BLaER1 treated with 17β-estradiol and CSF1 and Interleukin-3, amounts not matched to agents 10 nM and 100 nM (cell line): Measurements from ENCODE around the gene WDR18.

Source experiments
- H3K27ac ChIP-seq, 11 experiments: shearing (Covaris generic); formaldehyde crosslinking; 2 replicates each; pipeline ENCODE4 v1.8.1; 2022
- H3K27me3 ChIP-seq, 11 experiments: shearing (Covaris generic); formaldehyde crosslinking; 2 replicates each; pipeline ENCODE4 v1.8.1; 2022
- H3K36me3 ChIP-seq, 11 experiments: shearing (Covaris generic); formaldehyde crosslinking; 2 replicates each; pipeline ENCODE4 v1.8.1; 2022
- H3K4me1 ChIP-seq, 10 experiments: shearing (Covaris generic); formaldehyde crosslinking; 2 replicates each; pipeline ENCODE4 v1.8.1; 2022
- H3K4me2 ChIP-seq, 11 experiments: shearing (Covaris generic); formaldehyde crosslinking; 2 replicates each; pipeline ENCODE4 v1.8.1; 2022
- H3K4me3 ChIP-seq, 10 experiments: shearing (Covaris generic); formaldehyde crosslinking; 2 replicates each; pipeline ENCODE4 v1.8.1; 2022
- H3K9ac ChIP-seq, 11 experiments: shearing (Covaris generic); formaldehyde crosslinking; 2 replicates each; pipeline ENCODE4 v1.8.1; 2022
- H3K9me3 ChIP-seq, 11 experiments: shearing (Covaris generic); formaldehyde crosslinking; replicated peaks in 1 of 11; 2 replicates each; pipeline ENCODE4 v1.8.1; 2022
- H4K20me1 ChIP-seq, 11 experiments: shearing (Covaris generic); formaldehyde crosslinking; 2 replicates each; pipeline ENCODE4 v1.8.1; 2022
- Cebpa-rat ChIP-seq, 11 experiments: shearing (Covaris generic); IDR thresholded peaks; 2 replicates each; pipeline ENCODE4 v1.8.1; 2022

WDR18 gene

DNA sequence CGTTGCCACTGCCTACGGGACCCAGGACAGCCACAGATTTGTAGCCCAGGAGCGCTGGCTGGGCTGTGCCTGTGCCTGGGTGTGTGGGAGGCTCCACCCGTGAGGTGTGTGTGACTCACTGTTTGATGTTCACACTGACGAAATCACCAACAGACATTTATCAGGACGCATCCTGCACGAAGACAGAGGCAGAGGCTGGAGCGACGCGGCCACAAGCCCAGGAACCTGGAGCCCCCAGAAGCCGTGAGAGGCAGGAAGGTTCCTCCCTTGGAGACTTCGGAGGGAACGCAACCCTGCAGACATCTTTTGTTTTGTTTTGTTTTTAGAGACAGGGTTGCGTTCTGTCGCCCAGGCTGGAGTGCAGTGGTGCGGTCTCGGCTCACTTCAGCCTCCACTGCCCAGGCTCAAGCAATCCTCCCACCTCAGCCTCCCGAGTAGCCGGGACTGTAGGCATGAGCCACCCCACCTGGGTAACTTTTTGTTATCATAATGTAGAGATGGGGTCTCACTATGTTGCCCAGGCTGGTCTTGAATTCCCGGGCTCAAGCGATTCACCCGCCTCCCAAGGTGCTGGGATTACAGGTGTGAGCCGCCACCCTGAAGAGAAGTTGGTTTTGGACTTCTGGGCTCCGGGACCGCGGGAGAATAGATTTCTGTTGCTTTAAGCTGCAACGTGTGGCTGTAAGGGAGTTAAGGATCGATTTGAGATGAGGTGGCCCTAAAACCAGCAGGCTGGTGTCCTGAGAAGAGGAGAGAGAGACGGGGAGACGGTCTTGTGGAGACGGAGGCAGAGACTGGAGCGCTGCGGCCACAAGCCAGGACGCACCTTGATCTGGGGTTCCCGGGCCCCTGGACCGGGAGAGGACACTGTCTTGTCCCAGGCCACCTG is 24.9 kb upstream of the WDR18 start:
- no peak overlapping the region for H3K4me3 ChIP-seq
- peaks cover 6 to 84% (median 39%) of the 10 kb centered on the region in 11 experiments; a peak in 15 of 22 replicates for H4K20me1 ChIP-seq
- no peak overlapping the region for H3K9ac ChIP-seq
- H3K4me1 ChIP-seq: peaks cover 31 to 77% (median 55%) of the 10 kb centered on the region in 10 experiments
- H3K4me2 ChIP-seq: peak overlapping the region in 3 of 11 experiments; percentile 9 to 40 (median 18); a peak in 3 of 22 replicates
- no peak for TF ChIP-seq Cebpa-rat (IDR thresholded peaks at IDR 0.05)
- no peaks in the 10 kb centered on the region for H3K27me3 ChIP-seq
- H3K9me3 ChIP-seq: no peaks in the 10 kb centered on the region
- H3K27ac ChIP-seq: 0 out of 22 replicates have a peak overlapping the region, but pooled peaks of 1 of the 11 experiments have one; percentile 8
- H3K36me3 ChIP-seq: peaks cover 33 to 78% (median 51%) of the 10 kb centered on the region in 11 experiments

DNA sequence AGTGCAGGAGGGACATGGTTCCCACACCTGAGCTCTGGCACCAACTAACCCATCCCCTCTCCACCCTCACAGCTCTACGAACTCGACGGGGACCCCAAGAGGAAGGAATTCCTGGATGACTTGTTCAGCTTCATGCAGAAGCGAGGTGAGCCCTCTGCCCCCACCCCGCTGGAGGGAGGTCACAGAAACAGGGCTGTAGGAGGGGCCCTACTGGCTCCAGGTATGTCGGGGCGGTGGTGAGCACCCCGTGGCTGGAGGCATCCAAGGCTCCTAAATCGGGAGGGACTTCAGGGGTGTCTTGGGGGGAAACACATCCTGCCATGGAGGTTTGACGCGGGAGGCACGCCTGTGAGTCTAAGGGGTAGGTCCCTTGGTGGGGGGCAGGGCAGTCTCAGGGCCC is 24.1 kb upstream of the WDR18 start:
- Histone ChIP-seq H3K9ac (no peak overlapping the region), H3K9me3 (peaks cover 0 to 4% (median 0%) of the 10 kb centered on the region in 11 experiments; a peak in 1 of 22 replicates), H3K27me3 (no peaks in the 10 kb centered on the region), H3K4me1 (peaks cover 23 to 69% (median 47%) of the 10 kb centered on the region in 10 experiments), H3K27ac (no peak overlapping the region), H3K36me3 (peaks cover 41 to 86% (median 59%) of the 10 kb centered on the region in 11 experiments), H3K4me3 (no peak overlapping the region), H4K20me1 (peaks cover 6 to 86% (median 39%) of the 10 kb centered on the region in 11 experiments; a peak in 15 of 22 replicates), H3K4me2 (peak overlapping the region in 1 of 11 experiments; percentile 18; a peak in 1 of 22 replicates)
- no peak for TF ChIP-seq Cebpa-rat (IDR thresholded peaks at IDR 0.05)

DNA sequence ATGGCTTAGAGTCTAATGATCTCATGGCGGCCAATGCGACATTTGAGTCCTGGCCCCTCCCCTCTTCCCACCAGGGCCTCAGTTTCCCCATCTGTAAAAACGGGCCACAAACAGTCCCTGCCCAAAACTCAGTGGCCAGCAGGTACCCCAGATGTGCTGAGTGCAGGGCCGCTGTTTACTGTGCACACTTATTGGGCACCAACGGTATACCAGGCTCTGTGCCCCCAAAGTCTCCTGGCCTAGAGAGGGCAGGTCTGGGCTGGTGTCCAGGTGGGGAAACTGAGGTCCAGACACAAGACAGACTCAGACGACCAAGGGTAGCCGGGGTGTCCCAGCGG is 23.6 kb upstream of the WDR18 start:
- Histone ChIP-seq H3K4me2 (peak overlapping the region in 2 of 11 experiments; percentile 18 to 65; a peak in 2 of 22 replicates), H3K36me3 (peaks cover 47 to 87% (median 64%) of the 10 kb centered on the region in 11 experiments), H3K9me3 (peaks cover 0 to 4% (median 0%) of the 10 kb centered on the region in 11 experiments; a peak in 1 of 22 replicates), H3K4me3 (no peak overlapping the region), H3K27me3 (no peaks in the 10 kb centered on the region), H3K4me1 (peaks cover 17 to 64% (median 42%) of the 10 kb centered on the region in 10 experiments), H3K9ac (peak overlapping the region in 1 of 11 experiments; percentile 45; a peak in 1 of 22 replicates), H3K27ac (no peak overlapping the region), H4K20me1 (peaks cover 6 to 80% (median 33%) of the 10 kb centered on the region in 11 experiments; a peak in 14 of 22 replicates)
- no peak for TF ChIP-seq Cebpa-rat (IDR thresholded peaks at IDR 0.05)

DNA sequence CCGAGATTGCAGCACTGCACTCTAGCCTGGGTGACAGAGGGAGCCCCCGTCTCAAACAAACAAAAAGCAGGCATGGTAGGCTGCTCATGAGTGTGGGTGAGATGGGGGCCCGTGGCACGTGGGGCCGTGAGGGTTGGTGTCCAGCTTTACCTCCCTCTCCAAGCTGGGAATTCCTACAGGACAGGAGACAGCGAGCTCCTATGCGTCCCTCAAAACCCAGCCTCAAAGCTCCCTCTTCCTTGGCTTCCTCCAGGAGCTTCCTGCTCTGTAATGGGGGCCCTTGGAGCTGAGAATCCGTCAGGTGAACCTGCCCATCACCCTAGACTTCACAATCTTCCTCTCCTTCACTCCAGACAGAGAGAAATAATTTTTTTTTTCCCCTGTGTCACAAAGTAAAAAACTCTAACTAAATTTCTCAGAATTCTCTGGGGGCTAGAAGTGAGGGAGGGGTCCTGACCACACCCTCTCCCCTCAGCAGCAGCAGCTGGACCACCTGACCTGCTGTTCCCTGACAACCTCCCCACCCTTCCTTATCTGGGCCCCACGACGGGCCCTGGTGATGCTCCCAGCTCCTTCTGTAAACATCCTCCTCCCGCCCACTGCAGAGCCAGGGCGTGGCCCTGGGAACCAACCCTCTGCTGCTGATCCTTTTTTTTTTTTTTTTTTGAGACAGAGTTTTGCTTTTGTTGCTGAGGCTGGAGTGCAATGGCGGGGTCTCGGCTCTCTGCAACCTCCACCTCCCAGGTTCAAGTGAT is 22.1 kb upstream of the WDR18 start:
- H3K36me3 ChIP-seq: peaks cover 57 to 90% (median 74%) of the 10 kb centered on the region in 11 experiments
- peak overlapping the region in 4 of 11 experiments; percentile 3 to 32 (median 8); a peak in 4 of 22 replicates for H3K9ac ChIP-seq
- H3K27me3 ChIP-seq: no peaks in the 10 kb centered on the region
- H3K4me3 ChIP-seq: no peak overlapping the region
- TF ChIP-seq Cebpa-rat (IDR thresholded peaks at IDR 0.05): no peak
- peak overlapping the region in 3 of 11 experiments; percentile 2 to 48 (median 46); a peak in 4 of 22 replicates for H3K27ac ChIP-seq
- peaks cover 0 to 4% (median 0%) of the 10 kb centered on the region in 11 experiments; a peak in 1 of 22 replicates for H3K9me3 ChIP-seq
- H3K4me1 ChIP-seq: peaks cover 7 to 51% (median 30%) of the 10 kb centered on the region in 10 experiments; a peak in 19 of 20 replicates
- peak overlapping the region in 4 of 11 experiments; percentile 28 to 65 (median 41); a peak in 7 of 22 replicates for H3K4me2 ChIP-seq
- peaks cover 3 to 66% (median 25%) of the 10 kb centered on the region in 11 experiments; a peak in 13 of 22 replicates for H4K20me1 ChIP-seq

DNA sequence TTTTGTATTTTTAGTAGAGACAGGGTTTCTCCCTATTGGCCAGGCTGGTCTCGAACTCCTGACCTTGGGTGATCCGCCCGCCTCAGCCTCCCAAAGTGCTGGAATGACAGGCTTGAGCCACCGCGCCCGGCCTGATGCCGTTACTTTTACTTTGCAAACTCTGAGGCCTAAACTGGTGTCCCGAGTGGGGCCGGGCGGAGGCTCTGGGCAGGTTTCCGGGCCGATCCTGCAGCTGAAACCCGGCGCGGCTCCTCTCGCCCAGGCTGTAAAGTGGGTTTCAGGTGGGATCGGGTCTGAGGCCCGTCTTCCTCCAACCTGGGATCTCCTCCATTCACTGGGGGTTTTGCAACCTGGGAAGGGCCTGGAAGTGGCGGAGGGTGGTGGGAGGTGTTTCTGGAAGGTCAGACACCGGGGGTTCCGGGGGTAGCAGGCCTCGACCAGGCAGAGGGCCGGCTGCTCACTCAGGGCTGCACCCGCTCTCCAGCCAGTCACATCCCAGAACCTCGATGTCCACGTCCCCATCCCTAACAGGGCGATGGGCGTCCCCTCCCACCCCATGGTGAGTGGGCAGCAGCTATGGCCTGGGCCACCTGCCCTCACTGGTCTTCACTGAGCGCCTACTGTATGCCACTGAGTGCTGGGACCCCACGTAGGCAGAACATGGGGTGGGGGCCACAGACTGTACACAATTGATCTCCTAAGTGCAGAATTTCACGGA is 21.3 kb upstream of the WDR18 start:
- H3K4me1 ChIP-seq: peaks cover 0 to 43% (median 23%) of the 10 kb centered on the region in 10 experiments; a peak in 17 of 20 replicates
- no peak for TF ChIP-seq Cebpa-rat (IDR thresholded peaks at IDR 0.05)
- peaks cover 0 to 4% (median 0%) of the 10 kb centered on the region in 11 experiments; a peak in 1 of 22 replicates for H3K9me3 ChIP-seq
- H3K4me3 ChIP-seq: no peak overlapping the region
- peaks cover 63 to 97% (median 81%) of the 10 kb centered on the region in 11 experiments for H3K36me3 ChIP-seq
- peak overlapping the region in 1 of 11 experiments; percentile 48; a peak in 2 of 22 replicates for H3K27ac ChIP-seq
- peak overlapping the region in 3 of 11 experiments; percentile 31 to 65 (median 51); a peak in 5 of 22 replicates for H3K4me2 ChIP-seq
- H3K27me3 ChIP-seq: no peaks in the 10 kb centered on the region
- H4K20me1 ChIP-seq: peaks cover 0 to 59% (median 19%) of the 10 kb centered on the region in 11 experiments; a peak in 13 of 22 replicates
- 0 out of 22 replicates have a peak overlapping the region, but pooled peaks of 1 of the 11 experiments have one; percentile 11 for H3K9ac ChIP-seq

- Histone ChIP-seq H3K27ac (no peak overlapping the region; a peak in 1 of 22 replicates), H3K27me3 (no peaks in the 10 kb centered on the region), H3K36me3 (peaks cover 67 to 97% (median 85%) of the 10 kb centered on the region in 11 experiments), H3K4me2 (peak overlapping the region in 1 of 11 experiments; percentile 51; a peak in 1 of 22 replicates), H3K9me3 (peaks cover 0 to 4% (median 0%) of the 10 kb centered on the region in 11 experiments; a peak in 6 of 22 replicates), H3K4me3 (no peak overlapping the region), H3K4me1 (peaks cover 0 to 39% (median 18%) of the 10 kb centered on the region in 10 experiments; a peak in 15 of 20 replicates), H3K9ac (0 out of 22 replicates have a peak overlapping the region, but pooled peaks of 1 of the 11 experiments have one; percentile 11), H4K20me1 (peaks cover 0 to 59% (median 19%) of the 10 kb centered on the region in 11 experiments; a peak in 13 of 22 replicates)
- TF ChIP-seq Cebpa-rat (IDR thresholded peaks at IDR 0.05): no peak
These were observed 20.6 kb upstream of the WDR18 start for GRCh38 chr19:963486-963951.

DNA sequence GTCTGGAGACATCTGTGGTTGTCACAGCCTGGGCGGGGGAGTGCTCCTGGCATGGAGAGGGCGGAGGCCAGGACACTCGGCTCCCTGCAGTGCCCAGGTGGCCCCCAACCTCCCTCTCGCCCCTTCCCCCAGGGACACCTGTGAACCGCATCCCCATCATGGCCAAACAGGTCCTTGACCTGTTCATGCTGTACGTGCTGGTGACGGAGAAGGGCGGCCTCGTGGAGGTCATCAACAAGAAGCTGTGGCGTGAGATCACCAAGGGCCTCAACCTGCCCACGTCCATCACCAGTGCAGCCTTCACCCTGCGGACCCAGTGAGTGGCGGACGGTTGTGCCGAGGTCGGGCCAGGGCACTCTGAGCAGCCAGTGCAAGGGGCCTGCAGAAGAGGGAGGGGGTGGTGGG is 20.0 kb upstream of the WDR18 start:
- H3K4me3 ChIP-seq: no peak overlapping the region
- peaks cover 0 to 55% (median 17%) of the 10 kb centered on the region in 11 experiments; a peak in 13 of 22 replicates for H4K20me1 ChIP-seq
- no peaks in the 10 kb centered on the region for H3K27me3 ChIP-seq
- TF ChIP-seq Cebpa-rat (IDR thresholded peaks at IDR 0.05): no peak
- peaks cover 0 to 37% (median 16%) of the 10 kb centered on the region in 10 experiments; a peak in 13 of 20 replicates for H3K4me1 ChIP-seq
- peaks cover 0 to 9% (median 5%) of the 10 kb centered on the region in 11 experiments; a peak in 13 of 22 replicates for H3K9me3 ChIP-seq
- H3K4me2 ChIP-seq: no peak overlapping the region
- H3K27ac ChIP-seq: no peak overlapping the region
- peaks cover 71 to 97% (median 87%) of the 10 kb centered on the region in 11 experiments for H3K36me3 ChIP-seq
- no peak overlapping the region for H3K9ac ChIP-seq
